GM19397 (cell line): ENCODE data around the gene ATG7.
"Not testable (repeated sequence)": the region's sequence is repeated elsewhere in the genome, so short reads cannot be mapped to it uniquely, and the experiment has no call there.

Experiments used
- ATAC-seq: cut with Tn5 transposase; IDR thresholded peaks from one replicate; pipeline ENCODE4 v1.9.1; 2021; ENCODE audit warnings: mild to moderate bottlenecking, moderate library complexity; ENCODE audit not compliant: unreplicated experiment

Gene ATG7

DNA sequence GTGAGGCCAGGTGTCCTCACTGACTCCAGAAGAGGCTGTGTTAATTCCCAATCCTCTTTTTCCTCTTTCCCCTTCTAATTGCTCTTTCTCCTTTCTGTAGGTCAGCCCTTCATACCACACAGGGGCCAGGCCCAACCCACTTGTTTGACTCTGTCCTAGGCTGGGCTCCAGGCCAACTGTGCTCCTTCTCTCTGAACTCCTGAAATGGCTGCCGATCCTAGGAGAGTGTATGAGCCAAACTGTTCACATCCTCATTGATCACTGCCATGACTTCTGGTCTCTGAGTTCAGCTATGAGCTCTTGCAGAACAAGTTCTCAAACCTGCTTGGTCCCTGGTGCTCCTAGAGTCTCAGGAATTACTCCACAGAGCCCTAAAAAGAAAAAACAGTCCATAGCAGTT is 226.4 kb downstream of the ATG7 start:
- no peak for ATAC-seq

DNA sequence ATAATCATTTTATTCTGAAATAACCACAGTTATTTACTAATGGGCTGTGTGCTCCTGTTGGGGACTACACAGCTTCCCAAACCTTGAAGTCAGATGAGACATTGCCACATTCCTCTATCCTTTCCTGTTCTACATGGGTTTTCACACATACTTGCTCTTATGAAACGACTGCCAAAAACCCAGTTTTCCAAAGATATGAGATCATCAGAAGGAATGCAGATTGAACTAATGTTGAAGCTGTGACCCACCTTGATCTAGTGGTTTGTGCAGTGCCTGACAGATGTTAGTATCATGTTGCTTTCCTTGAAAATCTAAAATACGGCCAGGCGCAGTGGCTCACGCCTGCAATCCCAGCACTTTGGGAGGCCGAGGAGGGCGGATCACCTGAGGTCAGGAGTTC is 226.9 kb downstream of the ATG7 start:
- no peak for ATAC-seq

DNA sequence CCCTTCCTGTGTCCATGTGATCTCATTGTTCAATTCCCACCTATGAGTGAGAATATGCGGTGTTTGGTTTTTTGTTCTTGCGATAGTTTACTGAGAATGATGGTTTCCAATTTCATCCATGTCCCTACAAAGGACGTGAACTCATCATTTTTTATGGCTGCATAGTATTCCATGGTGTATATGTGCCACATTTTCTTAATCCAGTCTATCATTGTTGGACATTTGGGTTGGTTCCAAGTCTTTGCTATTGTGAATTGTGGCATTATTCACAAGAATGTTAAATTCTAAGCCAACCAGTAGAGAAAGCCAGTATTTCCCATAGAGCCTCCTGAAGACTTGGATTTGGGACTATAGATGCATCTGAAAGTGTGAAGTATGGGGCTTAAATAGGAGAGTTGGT is 230.2 kb downstream of the ATG7 start:
- not testable (repeated sequence) for ATAC-seq

DNA sequence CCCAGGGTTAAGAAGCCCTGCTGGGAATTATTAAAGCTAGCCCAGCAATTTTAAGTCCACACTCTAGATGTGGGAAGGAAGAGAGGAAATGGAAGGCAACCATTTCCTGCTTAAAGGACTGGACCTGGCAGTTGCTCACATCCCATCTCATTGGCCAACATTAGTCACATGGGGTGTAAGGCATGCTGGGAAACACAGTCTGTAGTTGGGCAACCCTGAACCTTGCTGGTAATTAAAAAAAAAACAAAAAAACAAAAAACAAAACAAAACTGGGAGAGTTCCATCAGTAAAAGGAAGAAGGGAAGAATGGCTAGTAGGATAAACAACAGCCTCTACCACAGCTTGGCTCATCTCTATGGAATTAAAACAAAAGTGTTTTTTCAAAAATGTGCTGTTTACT is 235.5 kb downstream of the ATG7 start:
- ATAC-seq, result no peak

DNA sequence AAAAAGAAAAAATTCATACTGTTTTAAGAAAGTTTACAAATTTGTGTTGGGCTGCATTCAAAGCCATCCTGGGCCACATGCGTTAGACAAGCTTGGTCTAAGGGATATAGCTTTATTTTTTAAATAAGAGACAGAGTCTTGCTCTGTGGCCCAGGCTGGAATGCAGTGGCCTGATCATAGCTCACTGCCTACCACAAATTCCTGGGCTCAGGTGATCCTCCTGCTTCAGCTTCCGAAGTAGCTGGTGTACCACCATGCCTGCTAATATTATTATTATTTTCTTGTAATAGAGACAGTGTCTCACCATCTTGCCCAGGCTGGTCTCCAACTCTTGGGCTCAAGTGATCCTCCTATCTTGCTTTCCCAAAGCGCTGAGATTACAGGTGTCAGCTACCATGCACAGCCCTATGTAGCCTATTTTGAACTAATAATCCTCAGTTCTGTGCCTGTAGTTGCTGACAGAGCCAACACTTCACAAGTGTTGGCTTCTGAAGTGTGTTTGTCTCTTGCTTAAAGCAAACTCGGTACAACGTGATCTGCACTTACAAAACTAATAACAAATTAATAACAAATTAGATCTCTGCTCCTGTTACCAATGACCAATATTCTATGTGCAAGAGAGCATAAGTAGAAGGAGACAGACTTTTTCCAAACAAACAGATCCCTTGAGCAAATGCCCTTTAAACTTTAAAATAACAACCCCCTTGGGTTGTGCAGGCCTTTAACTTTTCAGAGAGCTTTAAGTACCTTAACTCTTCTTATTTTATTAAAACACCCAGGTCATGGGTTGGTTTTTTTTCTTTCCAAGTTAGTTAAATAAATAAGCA is 236.4 kb downstream of the ATG7 start:
- no peak for ATAC-seq

DNA sequence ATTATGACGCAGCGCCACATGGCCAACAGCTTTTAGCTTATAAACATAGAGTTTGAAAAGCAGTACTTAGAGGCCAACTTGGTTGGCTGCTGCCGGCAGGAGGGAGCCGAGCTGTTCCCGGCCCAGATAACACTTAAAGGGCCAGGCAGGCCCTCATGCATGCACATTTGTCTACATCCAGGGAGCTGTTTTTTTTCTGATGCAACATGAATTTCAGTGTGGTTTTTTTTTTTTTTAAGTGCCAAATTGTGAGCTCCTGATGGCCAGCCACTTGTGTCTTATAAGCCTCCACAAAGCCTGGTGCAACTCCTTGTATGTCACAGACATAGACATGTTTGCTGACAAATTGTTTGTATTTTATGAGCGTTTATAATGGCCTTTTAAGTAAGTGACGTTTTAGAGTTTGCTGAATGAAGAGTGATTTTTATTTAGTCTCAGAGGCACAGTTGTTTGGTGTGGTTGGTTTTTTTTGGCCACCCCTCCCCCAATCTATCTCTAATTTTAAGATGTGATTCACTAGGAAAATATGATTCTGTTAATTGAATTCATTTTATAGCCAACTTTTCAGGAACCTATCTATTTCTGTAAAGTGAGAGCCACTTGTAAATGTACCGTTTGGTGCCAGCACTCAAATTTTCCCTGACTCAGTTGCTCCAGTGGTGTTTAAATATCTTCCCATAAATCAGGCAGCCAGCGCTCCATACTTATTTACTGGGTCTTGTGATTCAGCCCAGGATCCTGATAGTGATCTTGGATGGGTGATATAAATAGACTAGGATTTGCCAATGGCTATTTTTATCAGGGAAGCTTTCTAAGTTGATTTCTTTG is 237.2 kb downstream of the ATG7 start:
- ATAC-seq, result no peak

DNA sequence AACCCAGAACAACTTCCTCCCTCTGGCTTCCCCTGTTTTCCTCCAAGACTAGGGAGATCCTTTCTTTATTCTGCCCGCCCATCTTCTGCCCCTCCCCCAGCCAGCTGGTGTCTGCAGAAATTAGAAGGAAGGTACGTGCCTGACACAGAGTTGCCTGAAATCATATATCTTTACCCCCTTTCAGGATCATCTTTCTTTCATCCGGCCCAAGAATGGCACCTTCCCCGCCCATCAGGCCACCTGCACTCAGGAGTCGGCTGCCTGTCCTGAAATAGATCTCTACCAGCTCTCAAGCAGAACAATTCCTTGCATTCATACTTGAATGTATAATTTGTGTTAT is 237.8 kb downstream of the ATG7 start:
- ATAC-seq, result no peak

DNA sequence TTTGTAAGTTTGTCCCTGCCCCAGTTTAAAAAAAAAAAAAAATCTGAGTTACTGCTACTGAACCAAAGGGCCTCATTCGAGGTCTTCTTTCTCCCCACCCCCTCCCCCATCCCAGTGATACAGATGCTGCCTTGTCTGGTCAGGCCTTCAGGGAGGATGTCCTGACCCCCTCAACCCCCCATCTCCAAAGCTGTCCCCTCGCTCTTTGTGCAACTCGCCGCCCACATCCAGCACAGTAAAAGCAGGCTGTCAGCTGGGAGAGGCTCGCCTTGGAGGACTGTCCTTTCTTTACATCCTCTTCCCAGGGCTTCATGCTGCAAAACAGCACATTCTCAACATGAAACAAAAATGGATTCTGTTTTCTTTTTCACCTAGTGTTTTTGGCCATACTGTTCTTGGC is 238.2 kb downstream of the ATG7 start:
- ATAC-seq, result no peak

DNA sequence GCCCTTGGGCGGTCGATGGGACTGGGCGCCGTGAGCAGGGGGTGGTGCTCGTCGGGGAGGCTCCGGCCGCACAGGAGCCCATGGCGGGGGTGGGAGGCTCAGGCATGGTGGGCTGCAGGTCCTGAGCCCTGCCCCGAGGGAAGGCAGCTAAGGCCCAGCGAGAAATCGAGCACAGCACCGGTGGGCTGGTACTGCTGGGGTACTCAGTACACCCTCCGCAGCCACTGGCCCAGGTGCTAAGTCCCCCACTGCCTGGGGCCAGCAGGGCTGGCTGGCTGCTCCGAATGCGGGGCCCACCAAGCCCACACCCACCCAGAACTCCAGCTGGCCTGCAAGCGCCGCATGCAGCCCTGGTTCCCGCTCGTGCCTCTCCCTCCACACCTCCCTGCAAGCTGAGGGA is 239.4 kb downstream of the ATG7 start:
- ATAC-seq, result not testable (repeated sequence)

DNA sequence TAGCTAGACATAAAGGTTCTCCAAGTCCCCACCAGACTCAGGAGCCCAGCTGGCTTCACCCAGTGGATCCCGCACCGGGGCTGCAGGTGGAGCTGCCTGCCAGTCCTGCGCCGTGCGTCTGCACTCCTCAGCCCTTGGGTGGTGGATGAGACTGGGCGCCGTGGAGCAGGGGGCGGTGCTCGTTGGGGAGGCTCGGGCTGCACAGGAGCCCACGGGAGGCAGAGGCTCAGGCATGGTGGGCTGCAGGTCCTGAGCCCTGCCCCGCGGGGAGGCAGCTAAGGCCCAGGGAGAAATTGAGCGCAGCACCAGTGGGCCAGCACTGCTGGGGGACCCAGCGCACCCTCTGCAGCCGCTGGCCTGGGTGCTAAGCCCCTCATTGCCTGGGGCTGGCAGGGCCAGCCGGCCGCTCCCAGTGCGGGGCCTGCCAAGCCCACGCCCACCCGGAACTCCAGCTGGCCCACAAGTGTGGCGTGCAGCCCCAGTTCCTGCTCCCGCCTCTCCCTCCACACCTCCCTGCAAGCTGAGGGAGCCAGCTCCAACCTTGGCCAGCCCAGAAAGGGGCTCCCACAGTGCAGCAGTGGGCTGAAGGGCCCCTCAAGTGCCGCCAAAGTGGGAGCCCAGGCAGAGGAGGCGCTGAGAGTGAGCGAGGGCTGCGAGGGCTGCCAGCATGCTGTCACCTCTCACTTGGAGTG is 241.1 kb downstream of the ATG7 start:
- ATAC-seq, result not testable (repeated sequence)

DNA sequence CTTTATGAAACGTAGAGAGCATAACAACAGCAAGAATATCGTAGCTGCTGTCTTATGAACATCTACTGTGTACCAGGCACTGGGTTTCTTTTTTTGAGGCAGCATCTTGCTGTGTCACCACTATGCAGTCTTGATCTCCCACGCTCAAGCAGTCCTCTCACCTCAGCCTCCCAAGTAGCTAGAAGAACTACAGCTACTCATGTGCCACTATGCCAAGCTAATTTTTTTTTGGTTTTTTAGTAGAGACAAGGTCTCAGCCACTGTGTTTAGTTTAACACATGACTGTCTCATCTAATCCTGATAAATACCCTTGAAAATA is 241.6 kb downstream of the ATG7 start:
- no peak for ATAC-seq

DNA sequence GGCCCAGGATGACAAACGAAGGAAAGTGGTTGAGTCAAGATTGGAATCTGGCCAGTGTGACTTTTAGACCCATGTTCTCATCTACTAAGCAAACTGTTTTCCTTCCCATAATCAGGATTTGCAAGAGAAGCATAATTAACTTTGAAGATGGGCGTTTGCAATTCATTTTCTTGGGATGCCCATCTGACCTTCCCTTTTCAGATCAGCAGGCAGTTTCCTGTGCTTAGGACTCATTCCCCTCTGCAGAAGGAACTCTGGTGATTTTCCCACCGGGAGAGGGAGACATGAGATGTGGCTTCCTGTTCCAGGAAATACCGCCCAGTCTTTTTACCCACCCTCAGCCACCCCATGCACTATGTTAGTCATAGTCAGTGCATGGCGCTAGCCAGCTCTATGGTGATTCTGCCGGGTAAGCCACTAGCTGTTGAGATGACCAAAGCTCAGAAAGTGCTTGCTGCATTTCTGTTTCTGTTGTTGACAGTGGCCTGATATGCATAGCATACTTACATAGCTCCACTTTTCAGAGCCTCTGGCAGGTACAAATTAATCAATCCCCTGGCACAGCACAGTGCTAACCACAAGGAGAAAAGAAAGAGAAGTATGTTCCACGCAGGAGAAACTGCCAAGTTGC is 242.1 kb downstream of the ATG7 start:
- no peak for ATAC-seq

DNA sequence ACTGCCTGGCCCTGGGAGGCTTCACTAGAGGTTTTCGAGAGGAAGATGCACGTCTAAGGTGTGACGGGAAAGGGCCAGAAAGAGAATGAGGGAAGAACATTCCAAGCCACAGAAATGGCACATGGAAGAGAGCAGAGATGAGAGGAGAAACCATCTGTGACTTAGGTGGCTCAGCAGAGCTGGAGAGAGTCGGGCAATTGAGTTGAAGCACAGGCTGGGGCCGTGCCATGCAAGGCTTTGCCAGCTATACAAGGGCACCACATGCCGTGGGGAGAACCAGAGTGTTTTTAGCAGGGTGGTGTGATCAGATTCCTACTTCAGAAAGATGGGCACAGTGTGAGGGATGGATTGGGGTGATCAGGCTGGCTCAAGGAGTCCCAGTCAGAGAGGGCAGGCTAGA is 245.4 kb downstream of the ATG7 start:
- no peak for ATAC-seq

DNA sequence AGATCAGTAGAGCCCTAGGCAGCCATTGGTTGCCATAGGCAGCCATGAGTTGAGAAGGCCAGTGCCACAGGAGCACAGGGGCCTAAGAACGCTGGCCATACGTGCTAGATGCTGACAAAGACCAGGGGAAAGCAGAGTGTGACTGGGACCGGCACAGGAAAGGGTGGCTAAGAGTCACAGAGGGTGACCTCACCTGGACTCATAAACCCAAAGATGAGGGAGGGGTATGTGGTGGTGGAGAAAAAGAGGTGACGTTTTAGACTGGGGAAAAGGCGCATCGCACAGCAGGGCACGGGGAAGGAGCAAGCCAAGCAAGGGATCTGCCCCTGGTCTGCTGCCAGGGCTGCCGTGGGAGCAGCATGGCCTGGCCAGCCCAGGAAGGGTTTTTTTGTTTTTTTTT is 249.0 kb downstream of the ATG7 start:
- no peak for ATAC-seq

DNA sequence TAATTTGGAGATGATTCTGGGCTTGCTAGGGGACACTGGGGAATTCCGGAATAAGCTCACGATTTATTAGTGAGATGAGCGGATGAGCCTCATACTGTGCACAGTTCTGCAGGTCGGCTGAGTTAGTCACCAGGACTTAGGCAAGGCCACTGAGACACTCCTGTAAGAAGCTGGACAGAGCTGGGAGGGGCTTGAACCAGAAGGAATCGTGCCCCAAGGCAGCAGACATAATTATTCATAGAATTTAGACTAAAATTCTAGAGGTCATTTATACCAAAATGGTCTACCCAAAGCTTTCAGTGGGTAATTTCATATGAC is 250.2 kb downstream of the ATG7 start:
- no peak for ATAC-seq

DNA sequence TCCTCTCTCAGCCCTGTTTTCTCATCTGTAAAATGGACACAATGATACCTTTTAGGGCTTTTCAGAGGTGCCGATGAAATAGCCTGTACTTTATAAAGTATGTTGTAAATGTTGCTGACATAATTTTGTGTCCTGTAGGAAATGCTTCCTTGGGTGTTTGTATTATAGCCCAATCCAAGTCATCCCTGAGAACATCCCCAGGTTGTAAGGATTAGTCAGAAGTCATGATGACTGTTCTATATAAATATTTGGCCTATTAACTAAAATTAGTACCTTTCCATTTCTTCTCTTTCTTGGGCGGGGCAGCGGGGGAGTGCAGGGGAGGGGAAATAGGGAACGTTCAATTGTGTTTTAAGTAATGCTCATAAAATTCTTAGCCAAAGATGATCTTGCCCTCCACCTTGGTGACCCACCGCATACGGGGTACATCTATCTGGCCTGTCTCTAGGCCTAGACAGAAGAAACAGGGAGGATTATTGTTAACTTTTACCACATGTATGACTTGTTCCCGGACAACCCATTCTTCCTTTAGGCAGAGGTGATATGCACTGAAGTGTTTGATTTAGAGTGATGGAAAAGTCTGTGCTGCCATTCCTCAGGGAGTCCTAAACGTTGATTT is 250.9 kb downstream of the ATG7 start:
- no peak for ATAC-seq

DNA sequence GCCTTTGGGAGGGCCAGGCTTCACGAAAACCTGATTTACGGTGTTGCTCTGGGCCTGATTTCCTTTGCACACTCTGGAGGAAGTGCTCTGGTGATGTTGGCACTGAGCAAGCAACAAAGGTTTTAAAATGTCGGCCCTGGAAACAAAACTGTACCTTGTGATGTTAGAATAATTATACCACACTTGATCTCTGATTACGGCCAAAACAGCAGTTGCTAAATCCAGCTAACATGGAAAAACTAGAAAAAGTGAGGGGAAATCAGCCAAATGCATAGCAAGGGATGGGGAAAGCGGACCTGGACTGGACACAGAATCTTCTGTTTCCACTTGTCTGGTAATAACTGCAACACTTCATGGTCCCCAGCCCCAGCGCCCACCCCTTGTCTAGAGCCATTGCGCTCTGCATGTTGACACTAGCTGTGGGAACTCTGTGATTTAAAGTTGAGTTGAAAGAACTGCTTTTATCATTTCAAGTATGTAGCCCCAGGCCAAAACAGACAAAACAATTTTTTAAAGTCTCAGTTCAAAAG is 251.4 kb downstream of the ATG7 start:
- no peak for ATAC-seq

DNA sequence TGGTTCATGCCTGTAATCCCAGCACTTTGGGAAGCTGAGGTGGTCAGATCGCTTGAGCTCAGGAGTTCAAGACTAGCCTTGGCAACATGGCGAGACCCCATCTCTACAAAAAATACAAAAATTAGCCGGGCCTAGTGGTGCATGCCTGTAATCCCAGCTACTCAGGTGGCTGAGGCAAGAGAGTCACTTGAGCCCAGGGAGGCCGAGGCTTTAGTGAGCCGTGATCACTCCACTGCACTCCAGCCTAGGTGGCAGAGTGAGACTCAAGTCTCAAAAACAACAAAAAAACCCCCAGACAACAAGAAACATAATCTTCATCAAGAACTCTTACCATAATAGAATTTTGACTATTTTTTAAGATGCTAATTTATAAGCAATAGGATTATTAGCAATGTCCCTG is 253.9 kb downstream of the ATG7 start:
- ATAC-seq, result not testable (repeated sequence)

DNA sequence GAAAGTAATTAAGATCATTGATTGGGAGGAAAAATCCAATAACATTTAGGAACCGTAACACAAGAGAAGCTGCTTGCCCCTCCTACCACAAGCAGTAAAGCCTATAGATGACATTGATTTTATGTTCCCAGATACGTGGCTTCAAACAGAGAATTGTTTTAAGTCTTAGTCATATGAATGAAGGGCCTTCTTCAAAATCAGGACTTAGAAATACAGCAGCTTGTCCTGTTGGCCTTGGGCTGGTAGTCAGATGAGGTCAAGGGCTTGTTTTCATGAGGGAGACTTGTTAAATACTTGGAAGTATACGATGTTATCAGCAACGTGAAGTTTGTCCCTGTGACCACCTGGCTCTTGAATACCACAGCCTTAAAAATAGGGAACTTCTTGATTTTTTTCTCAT is 257.1 kb downstream of the ATG7 start:
- no peak for ATAC-seq

DNA sequence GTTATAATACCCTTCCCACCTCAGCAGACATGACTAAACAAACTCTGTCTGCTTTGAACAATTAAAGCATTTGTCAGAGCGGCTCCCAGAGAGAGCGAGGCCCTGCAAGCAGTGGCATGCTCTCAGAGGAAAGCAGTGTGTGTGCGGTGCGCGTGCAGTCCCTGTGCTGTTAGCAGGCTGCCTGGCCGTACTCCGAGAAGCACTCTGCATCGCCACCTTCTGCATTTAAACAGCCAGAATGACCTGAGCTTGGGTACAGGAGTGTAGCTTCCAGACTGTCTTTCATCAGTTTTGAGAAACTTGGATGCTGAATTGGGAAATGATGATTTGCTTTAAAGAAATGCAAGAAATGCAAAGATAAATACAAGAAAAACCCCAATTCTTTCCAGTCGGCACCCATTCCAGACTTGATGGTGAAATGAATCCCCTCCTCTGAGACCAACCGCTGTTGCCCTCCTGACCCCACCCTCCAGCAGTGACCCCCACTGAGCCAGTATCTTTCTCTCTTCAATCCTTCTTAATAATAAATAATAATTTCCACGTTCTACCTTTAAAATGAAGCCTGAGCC is 258.0 kb downstream of the ATG7 start:
- no peak for ATAC-seq
